H1 (cell line): Measurements from ENCODE around the gene CC2D1B. TPM values are rescaled to one million over a fixed set of nuclear protein-coding genes. Genes with fewer than 3 reads are reported as not detected.

Experiments used
- ASH2L ChIP-seq: fragments of 200-600, 300-600 bp; sonication (generic); IDR thresholded peaks from one replicate; pipeline ENCODE4 v1.7.1; 2017; ENCODE audit warnings: low read length
- EGR1 ChIP-seq: IDR thresholded peaks from 2 replicates; pipeline ENCODE4 v1.6.1; 2011; ENCODE audit warnings: low read depth, low read length, borderline replicate concordance
- RXRA ChIP-seq: IDR thresholded peaks from 2 replicates; pipeline ENCODE4 v1.6.1; 2011; ENCODE audit warnings: low read depth, mild to moderate bottlenecking, low read length, moderate library complexity; ENCODE audit not compliant: insufficient read depth
- TAF7 ChIP-seq: optimal IDR thresholded peaks from 2 replicates; pipeline ENCODE3; 2011; ENCODE audit warnings: low read depth, mild to moderate bottlenecking, inconsistent platforms, low read length, moderate library complexity, borderline replicate concordance
- TBP ChIP-seq: IDR thresholded peaks from 2 replicates; pipeline ENCODE4 v1.6.1; 2011; ENCODE audit warnings: low read depth, low read length, improper control_type of control experiment
- TCF12 ChIP-seq: IDR thresholded peaks from 2 replicates; pipeline ENCODE4 v1.6.1; 2011; ENCODE audit warnings: low read depth, mild to moderate bottlenecking, low read length
- polyA plus RNA-seq, 7 experiments: library from polyadenylated mRNA; depleted of rRNA in 3 of 7; stranded (reverse) in 5 of 7; unstranded in 2 of 7; fragments of >200 nt in 5 of 7; fragments of 200-250 nt in 2 of 7; gene quantifications; 1 replicate in 5 of 7; 2 replicates in 1 of 7; 4 replicates in 1 of 7; pipeline versions ENCODE4 v1.2.1 to v1.2.3, GENCODE V29; 2011 to 2013; ENCODE audit warnings: missing spikeins in 2 of 7, mixed read lengths in 2 of 7
- total RNA-seq: library from RNA; stranded (reverse); fragmentation: NEBNext Ultra II Directional; extraction: Animal tissue kit (Norgen Biotek cat#: 25700); gene quantifications from 2 replicates; pipeline ENCODE4 v1.2.1, GENCODE V29; 2021

Gene CC2D1B
- total and polyA plus RNA-seq, 2 of the 8 experiments (the other 6 are each of a cell fraction or from before 2014, with no cell fraction given): 7.4 to 13.1 TPM

DNA sequence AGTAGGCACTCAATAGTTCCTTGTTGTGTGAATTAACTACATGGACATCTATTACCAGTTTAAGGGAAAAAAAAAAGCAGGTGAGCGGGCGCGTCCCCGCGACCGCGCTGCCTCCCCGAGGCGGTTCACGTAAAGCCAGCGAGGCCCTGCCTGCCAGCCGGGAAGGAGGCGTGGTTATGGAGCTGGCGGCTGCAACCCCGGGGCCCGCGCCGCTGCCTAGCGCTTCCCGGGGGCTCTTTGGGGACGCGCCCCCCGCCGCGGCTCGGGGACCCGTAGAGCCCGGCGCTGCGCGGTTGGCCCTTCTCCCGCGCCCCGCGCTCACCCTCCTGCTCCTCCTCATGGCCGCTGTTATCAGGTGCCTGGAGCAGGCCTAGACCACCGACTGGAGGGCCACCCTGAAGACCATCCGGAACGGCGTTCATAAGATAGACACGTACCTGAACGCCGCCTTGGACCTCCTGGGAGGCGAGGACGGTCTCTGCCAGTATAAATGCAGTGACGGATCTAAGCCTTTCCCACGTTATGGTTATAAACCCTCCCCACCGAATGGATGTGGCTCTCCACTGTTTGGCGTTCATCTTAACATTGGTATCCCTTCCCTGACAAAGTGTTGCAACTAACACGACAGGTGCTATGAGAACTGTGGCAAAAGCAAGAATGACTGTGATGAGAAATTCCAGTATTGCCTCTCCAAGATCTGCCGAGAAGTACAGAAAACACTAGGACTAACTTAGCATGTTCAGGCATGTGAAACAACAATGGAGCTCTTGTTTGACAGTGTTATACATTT lies 2.6 kb upstream of the CC2D1B start (continued):
- no peak for TF ChIP-seq TAF7
- peak; percentile 65 for TF ChIP-seq ASH2L
- no peak for TF ChIP-seq EGR1
- TF ChIP-seq TCF12: no peak
- no peak for TF ChIP-seq TBP
- no peak for TF ChIP-seq RXRA
